ENCODE measurements around the gene PDXK.
A peak's percentile ranks its signal among the peaks of the same experiment; 100 is the strongest.

PDXK gene

GRCh38 chr21:43794857-43795256, 75.9 kb downstream of the PDXK start:
- no peak overlapping the region for H2BK5ac ChIP-seq (ENCODE audit: low read length)
- H2BK15ac ChIP-seq (ENCODE audit: low read length): no peak overlapping the region
- H2BK120ac ChIP-seq (ENCODE audit: low read depth, low read length): no peak overlapping the region
- H3K4me2 ChIP-seq (ENCODE audit: insufficient read depth, low read length, poor library complexity, severe bottlenecking): no peak overlapping the region
- H3K36me3 ChIP-seq (replicated peaks in 1 of 2; ENCODE audit: control insufficient read depth in 2 of 2, insufficient read depth in 2 of 2, low read length in 2 of 2): peaks cover 70 to 94% of the 10 kb centered on the region in 2 donors
- peaks cover 4 to 9% of the 10 kb centered on the region in 2 donors for H3K4me1 ChIP-seq (ENCODE audit: control insufficient read depth in 2 of 2, insufficient read depth in 1 of 2, low read depth in 1 of 2, low read length in 2 of 2)
- H2AK5ac ChIP-seq (ENCODE audit: low read depth, low read length): no peak overlapping the region
- peaks cover 0 to 2% (median 0%) of the 10 kb centered on the region in 3 experiments for H3K27me3 ChIP-seq (ENCODE audit: control insufficient read depth in 3 of 3, insufficient read depth in 3 of 3, low read depth in 1 of 3, low read length in 3 of 3)
- H4K91ac ChIP-seq (ENCODE audit: low read depth, low read length, poor library complexity): no peak overlapping the region
- no peak for DNase-seq (ENCODE audit: low spot score)
- no peak overlapping the region for H3K4me3 ChIP-seq (ENCODE audit: low read length in 2 of 2)
- no peak overlapping the region for H2BK12ac ChIP-seq (ENCODE audit: low read length)
- peak overlapping the region; percentile 14 for H3K23ac ChIP-seq (ENCODE audit: low read depth, low read length, poor library complexity)
- H4K8ac ChIP-seq (ENCODE audit: low read depth, low read length): no peak overlapping the region
- H3K4ac ChIP-seq (ENCODE audit: low read length): no peak overlapping the region
- no peak overlapping the region for H3K14ac ChIP-seq (ENCODE audit: low read length)
- H3K18ac ChIP-seq (ENCODE audit: low read length): no peak overlapping the region
- H3K79me1 ChIP-seq (ENCODE audit: low read depth, low read length): peaks cover 21% of the 10 kb centered on the region
- H3K27ac ChIP-seq (replicated peaks; ENCODE audit: low read length): no peak overlapping the region
- peaks cover 0 to 2% of the 10 kb centered on the region in 2 donors for H3K9me3 ChIP-seq (replicated peaks in 1 of 2; ENCODE audit: control insufficient read depth in 2 of 2, insufficient read depth in 1 of 2, low read depth in 1 of 2, low read length in 2 of 2)
- H2AFZ ChIP-seq (ENCODE audit: low read length): no peak overlapping the region
- no peak overlapping the region for H3K9ac ChIP-seq (ENCODE audit: low read depth, low read length, poor library complexity)
- WGBS, 2 donors (ENCODE audit: extremely low coverage in 2 of 2, insufficient read length in 2 of 2, insufficient replicate concordance in 1 of 2): no CpG with 5 or more reads among the region's 14 CpGs

DNA sequence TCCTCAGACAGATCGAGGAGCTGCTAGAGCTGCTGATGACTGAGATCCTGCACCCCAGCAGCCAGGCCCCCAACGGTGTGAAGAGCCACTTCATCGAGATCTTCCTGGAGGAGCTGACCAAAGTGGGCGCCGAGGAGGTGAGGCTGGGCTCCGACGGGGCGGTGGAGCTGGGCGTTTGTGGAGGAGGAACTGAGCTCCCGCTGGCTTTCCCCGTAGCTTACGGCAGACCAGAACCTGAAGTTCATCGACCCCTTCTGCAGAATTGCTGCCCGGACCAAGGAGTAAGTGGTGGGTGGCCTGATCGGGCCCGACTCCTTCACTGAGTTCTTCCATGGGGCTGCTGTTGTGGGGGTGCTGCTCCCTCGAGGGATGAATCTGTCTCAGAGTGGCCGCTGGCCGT, 78.5 kb downstream of the PDXK start:
- no CpG with 5 or more reads among the region's 19 CpGs for WGBS, 2 donors (ENCODE audit: extremely low coverage in 2 of 2, insufficient read length in 2 of 2, insufficient replicate concordance in 1 of 2)
- Histone ChIP-seq H3K14ac (ENCODE audit: low read length) (no peak overlapping the region), H3K79me1 (ENCODE audit: low read depth, low read length) (peaks cover 18% of the 10 kb centered on the region), H2BK12ac (ENCODE audit: low read length) (no peak overlapping the region), H3K27ac (replicated peaks; ENCODE audit: low read length) (no peak overlapping the region), H2BK15ac (ENCODE audit: low read length) (no peak overlapping the region), H3K9me3 (replicated peaks in 1 of 2; ENCODE audit: control insufficient read depth in 2 of 2, insufficient read depth in 1 of 2, low read depth in 1 of 2, low read length in 2 of 2) (peaks cover 0 to 2% of the 10 kb centered on the region in 2 donors), H4K8ac (ENCODE audit: low read depth, low read length) (no peak overlapping the region), H3K36me3 (replicated peaks in 1 of 2; ENCODE audit: control insufficient read depth in 2 of 2, insufficient read depth in 2 of 2, low read length in 2 of 2) (peaks cover 80 to 100% of the 10 kb centered on the region in 2 donors), H4K91ac (ENCODE audit: low read depth, low read length, poor library complexity) (no peak overlapping the region), H2BK5ac (ENCODE audit: low read length) (no peak overlapping the region), H2BK120ac (ENCODE audit: low read depth, low read length) (no peak overlapping the region), H3K27me3 (ENCODE audit: control insufficient read depth in 3 of 3, insufficient read depth in 3 of 3, low read depth in 1 of 3, low read length in 3 of 3) (no peaks in the 10 kb centered on the region), H2AFZ (ENCODE audit: low read length) (no peak overlapping the region), H2AK5ac (ENCODE audit: low read depth, low read length) (no peak overlapping the region), H3K4ac (ENCODE audit: low read length) (no peak overlapping the region), H3K4me3 (ENCODE audit: low read length in 2 of 2) (no peak overlapping the region), H3K4me1 (ENCODE audit: control insufficient read depth in 2 of 2, insufficient read depth in 1 of 2, low read depth in 1 of 2, low read length in 2 of 2) (no peaks in the 10 kb centered on the region), H3K4me2 (ENCODE audit: insufficient read depth, low read length, poor library complexity, severe bottlenecking) (peak overlapping the region; percentile 18), H3K18ac (ENCODE audit: low read length) (no peak overlapping the region), H3K23ac (ENCODE audit: low read depth, low read length, poor library complexity) (no peak overlapping the region), H3K9ac (ENCODE audit: low read depth, low read length, poor library complexity) (no peak overlapping the region)
- no peak for DNase-seq (ENCODE audit: low spot score)

DNA sequence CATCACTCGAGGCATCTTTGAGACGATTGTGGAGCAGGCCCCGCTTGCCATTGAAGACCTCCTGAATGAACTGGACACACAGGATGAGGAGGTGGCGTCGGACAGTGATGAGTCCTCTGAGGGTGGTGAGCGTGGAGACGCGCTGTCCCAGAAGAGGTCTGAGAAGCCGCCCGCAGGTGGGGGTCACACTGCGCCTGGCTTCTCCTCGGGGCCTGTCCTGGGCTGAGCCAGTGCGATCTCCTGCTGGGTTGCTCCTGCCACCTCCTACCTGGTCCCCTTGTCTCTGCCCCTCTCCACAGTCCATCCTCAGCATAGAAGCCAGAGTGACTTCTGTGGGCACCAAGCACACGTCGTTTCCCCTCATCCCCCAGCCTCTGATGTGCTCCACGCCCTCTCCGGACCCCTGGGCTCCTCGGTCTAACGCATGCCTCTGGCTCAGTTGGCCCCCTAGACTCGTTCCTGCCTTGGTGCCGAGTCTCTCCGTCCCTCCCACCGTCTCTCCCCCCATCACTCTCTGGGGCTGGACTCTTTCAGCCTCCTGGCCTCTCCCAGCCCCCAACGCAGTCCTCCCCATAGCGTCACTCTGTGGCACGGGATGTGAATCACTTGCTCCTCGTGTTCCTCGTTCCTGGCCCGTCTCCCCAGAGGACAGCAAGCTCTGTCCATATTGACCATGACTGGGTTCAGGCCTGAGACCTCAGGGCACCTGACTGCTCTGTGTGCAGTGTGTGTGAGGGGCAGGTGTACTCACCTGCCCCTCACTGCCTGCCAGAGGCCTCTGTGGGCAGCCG, 79.2 kb downstream of the PDXK start:
- Histone ChIP-seq H3K27me3 (ENCODE audit: control insufficient read depth in 3 of 3, insufficient read depth in 3 of 3, low read depth in 1 of 3, low read length in 3 of 3) (no peaks in the 10 kb centered on the region), H2BK5ac (ENCODE audit: low read length) (no peak overlapping the region), H2AK5ac (ENCODE audit: low read depth, low read length) (no peak overlapping the region), H3K18ac (ENCODE audit: low read length) (no peak overlapping the region), H3K27ac (replicated peaks; ENCODE audit: low read length) (no peak overlapping the region), H2AFZ (ENCODE audit: low read length) (no peak overlapping the region), H3K36me3 (replicated peaks in 1 of 2; ENCODE audit: control insufficient read depth in 2 of 2, insufficient read depth in 2 of 2, low read length in 2 of 2) (peaks cover 82 to 100% of the 10 kb centered on the region in 2 donors), H3K9ac (ENCODE audit: low read depth, low read length, poor library complexity) (no peak overlapping the region), H2BK15ac (ENCODE audit: low read length) (no peak overlapping the region), H3K4me1 (ENCODE audit: control insufficient read depth in 2 of 2, insufficient read depth in 1 of 2, low read depth in 1 of 2, low read length in 2 of 2) (no peaks in the 10 kb centered on the region), H2BK120ac (ENCODE audit: low read depth, low read length) (no peak overlapping the region), H4K91ac (ENCODE audit: low read depth, low read length, poor library complexity) (no peak overlapping the region), H3K9me3 (replicated peaks in 1 of 2; ENCODE audit: control insufficient read depth in 2 of 2, insufficient read depth in 1 of 2, low read depth in 1 of 2, low read length in 2 of 2) (peaks cover 0 to 2% of the 10 kb centered on the region in 2 donors), H3K4me3 (ENCODE audit: low read length in 2 of 2) (no peak overlapping the region), H3K4me2 (ENCODE audit: insufficient read depth, low read length, poor library complexity, severe bottlenecking) (peak overlapping the region; percentile 18), H3K4ac (ENCODE audit: low read length) (no peak overlapping the region), H4K8ac (ENCODE audit: low read depth, low read length) (no peak overlapping the region), H3K14ac (ENCODE audit: low read length) (no peak overlapping the region), H3K79me1 (ENCODE audit: low read depth, low read length) (peaks cover 18% of the 10 kb centered on the region), H2BK12ac (ENCODE audit: low read length) (no peak overlapping the region), H3K23ac (ENCODE audit: low read depth, low read length, poor library complexity) (peak overlapping the region; percentile 1)
- no peak for DNase-seq (ENCODE audit: low spot score)
- WGBS, 2 donors (ENCODE audit: extremely low coverage in 2 of 2, insufficient read length in 2 of 2, insufficient replicate concordance in 1 of 2): no CpG with 5 or more reads among the region's 30 CpGs

- Histone ChIP-seq H3K27me3 (ENCODE audit: control insufficient read depth in 3 of 3, insufficient read depth in 3 of 3, low read depth in 1 of 3, low read length in 3 of 3) (no peaks in the 10 kb centered on the region), H3K36me3 (replicated peaks in 1 of 2; ENCODE audit: control insufficient read depth in 2 of 2, insufficient read depth in 2 of 2, low read length in 2 of 2) (peaks cover 78 to 100% of the 10 kb centered on the region in 2 donors)
These were observed 80.4 kb downstream of the PDXK start for GRCh38 chr21:43799301-43799840.

More at GRCh38 chr21:43799301-43799840, 80.4 kb downstream of the PDXK start:
- H4K91ac ChIP-seq (ENCODE audit: low read depth, low read length, poor library complexity): no peak overlapping the region
- no peak overlapping the region for H3K4ac ChIP-seq (ENCODE audit: low read length)
- peak overlapping the region; percentile 23 for H3K23ac ChIP-seq (ENCODE audit: low read depth, low read length, poor library complexity)
- no CpG with 5 or more reads among the region's 19 CpGs for WGBS, 2 donors (ENCODE audit: extremely low coverage in 2 of 2, insufficient read length in 2 of 2, insufficient replicate concordance in 1 of 2)
- H3K9ac ChIP-seq (ENCODE audit: low read depth, low read length, poor library complexity): no peak overlapping the region
- H3K4me1 ChIP-seq (ENCODE audit: control insufficient read depth in 2 of 2, insufficient read depth in 1 of 2, low read depth in 1 of 2, low read length in 2 of 2): no peaks in the 10 kb centered on the region
- H3K79me1 ChIP-seq (ENCODE audit: low read depth, low read length): peaks cover 19% of the 10 kb centered on the region
- H3K4me3 ChIP-seq (ENCODE audit: low read length in 2 of 2): no peak overlapping the region
- H3K14ac ChIP-seq (ENCODE audit: low read length): no peak overlapping the region
- H3K9me3 ChIP-seq (replicated peaks in 1 of 2; ENCODE audit: control insufficient read depth in 2 of 2, insufficient read depth in 1 of 2, low read depth in 1 of 2, low read length in 2 of 2): peaks cover 0 to 2% of the 10 kb centered on the region in 2 donors
- DNase-seq (ENCODE audit: low spot score): no peak
- H2BK12ac ChIP-seq (ENCODE audit: low read length): no peak overlapping the region
- no peak overlapping the region for H3K18ac ChIP-seq (ENCODE audit: low read length)
- no peak overlapping the region for H2BK5ac ChIP-seq (ENCODE audit: low read length)
- H3K4me2 ChIP-seq (ENCODE audit: insufficient read depth, low read length, poor library complexity, severe bottlenecking): no peak overlapping the region
- no peak overlapping the region for H2BK120ac ChIP-seq (ENCODE audit: low read depth, low read length)
- no peak overlapping the region for H3K27ac ChIP-seq (replicated peaks; ENCODE audit: low read length)
- H4K8ac ChIP-seq (ENCODE audit: low read depth, low read length): no peak overlapping the region
- no peak overlapping the region for H2AFZ ChIP-seq (ENCODE audit: low read length)
- peak overlapping the region; percentile 21 for H2AK5ac ChIP-seq (ENCODE audit: low read depth, low read length)
- no peak overlapping the region for H2BK15ac ChIP-seq (ENCODE audit: low read length)
